BLaER1 treated with 17β-estradiol and CSF1 and Interleukin-3, amounts not matched to agents 10 nM and 100 nM (cell line): ENCODE data around the gene CHST9.
"Not testable (repeated sequence)": the region's sequence is repeated elsewhere in the genome, so short reads cannot be mapped to it uniquely, and the experiment has no call there.

ENCODE experiments used
- H3K27ac ChIP-seq, 11 experiments: shearing (Covaris generic); formaldehyde crosslinking; 2 replicates each; pipeline ENCODE4 v1.8.1; 2022
- H3K27me3 ChIP-seq, 11 experiments: shearing (Covaris generic); formaldehyde crosslinking; 2 replicates each; pipeline ENCODE4 v1.8.1; 2022
- H3K36me3 ChIP-seq, 11 experiments: shearing (Covaris generic); formaldehyde crosslinking; 2 replicates each; pipeline ENCODE4 v1.8.1; 2022
- H3K4me1 ChIP-seq, 10 experiments: shearing (Covaris generic); formaldehyde crosslinking; 2 replicates each; pipeline ENCODE4 v1.8.1; 2022
- H3K4me2 ChIP-seq, 11 experiments: shearing (Covaris generic); formaldehyde crosslinking; 2 replicates each; pipeline ENCODE4 v1.8.1; 2022
- H3K4me3 ChIP-seq, 10 experiments: shearing (Covaris generic); formaldehyde crosslinking; 2 replicates each; pipeline ENCODE4 v1.8.1; 2022
- H3K9ac ChIP-seq, 11 experiments: shearing (Covaris generic); formaldehyde crosslinking; 2 replicates each; pipeline ENCODE4 v1.8.1; 2022
- H3K9me3 ChIP-seq, 11 experiments: shearing (Covaris generic); formaldehyde crosslinking; replicated peaks in 1 of 11; 2 replicates each; pipeline ENCODE4 v1.8.1; 2022
- H4K20me1 ChIP-seq, 11 experiments: shearing (Covaris generic); formaldehyde crosslinking; 2 replicates each; pipeline ENCODE4 v1.8.1; 2022
- Cebpa-rat ChIP-seq, 11 experiments: shearing (Covaris generic); IDR thresholded peaks; 2 replicates each; pipeline ENCODE4 v1.8.1; 2022

The CHST9 gene

GRCh38 chr18:26940744-26941398 lies 244.2 kb downstream of the CHST9 start:
- Histone ChIP-seq H3K9ac (no peak overlapping the region), H3K9me3 (no peaks in the 10 kb centered on the region), H3K27ac (no peak overlapping the region), H3K27me3 (no peaks in the 10 kb centered on the region), H3K4me2 (no peak overlapping the region), H3K4me3 (no peak overlapping the region), H3K4me1 (peaks cover 0 to 11% (median 3%) of the 10 kb centered on the region in 10 experiments; a peak in 9 of 20 replicates), H3K36me3 (no peaks in the 10 kb centered on the region), H4K20me1 (no peaks in the 10 kb centered on the region)
- TF ChIP-seq Cebpa-rat (IDR thresholded peaks at IDR 0.05) = no peak

DNA sequence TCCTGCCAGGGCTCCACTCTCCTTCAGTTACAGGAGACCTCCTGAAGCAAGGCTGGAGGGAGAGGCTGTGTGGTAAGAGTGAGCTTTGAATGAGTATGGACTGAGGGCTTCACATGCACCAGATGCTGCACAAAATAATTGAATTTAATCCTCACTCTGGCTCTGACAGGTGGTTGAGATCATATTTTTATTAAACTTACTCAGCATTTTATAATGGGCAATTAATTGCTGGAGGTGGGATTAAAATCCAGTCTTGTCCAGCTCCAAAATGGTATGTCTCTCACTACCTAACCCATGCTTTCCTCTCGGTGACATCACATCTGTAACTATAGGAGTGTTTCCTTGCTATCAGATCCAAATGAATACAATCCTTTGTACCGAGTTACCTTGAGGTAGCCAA lies 253.4 kb downstream of the CHST9 start:
- no peak overlapping the region for H3K9ac ChIP-seq
- no peaks in the 10 kb centered on the region for H4K20me1 ChIP-seq
- no peak overlapping the region for H3K4me2 ChIP-seq
- H3K27me3 ChIP-seq = no peaks in the 10 kb centered on the region
- H3K36me3 ChIP-seq = no peaks in the 10 kb centered on the region
- no peak for TF ChIP-seq Cebpa-rat (IDR thresholded peaks at IDR 0.05)
- no peak overlapping the region for H3K4me3 ChIP-seq
- H3K4me1 ChIP-seq = no peaks in the 10 kb centered on the region
- no peaks in the 10 kb centered on the region for H3K9me3 ChIP-seq
- H3K27ac ChIP-seq = no peak overlapping the region

DNA sequence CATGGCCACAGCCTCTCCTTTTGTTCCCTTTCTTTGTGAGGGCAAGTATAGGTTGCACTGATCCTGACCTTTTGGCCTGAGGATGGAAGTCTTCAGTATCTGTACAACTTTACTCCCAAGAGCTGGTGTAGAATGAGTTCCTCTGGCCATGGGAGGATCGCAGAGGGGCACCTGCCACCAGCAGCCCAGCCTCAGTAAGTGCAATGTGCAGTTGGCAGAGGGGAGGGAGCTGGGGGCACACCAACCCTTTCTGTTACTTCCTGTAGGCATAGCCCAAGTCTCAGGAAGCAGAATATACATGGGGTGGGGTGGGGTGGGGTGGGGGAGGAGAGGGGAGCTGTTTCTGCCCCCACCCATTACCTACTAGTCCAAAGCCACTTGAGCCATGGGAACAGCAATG lies 254.5 kb downstream of the CHST9 start:
- H3K4me3 ChIP-seq = no peak overlapping the region
- no peaks in the 10 kb centered on the region for H3K9me3 ChIP-seq
- no peaks in the 10 kb centered on the region for H3K4me1 ChIP-seq
- no peaks in the 10 kb centered on the region for H3K27me3 ChIP-seq
- no peaks in the 10 kb centered on the region for H4K20me1 ChIP-seq
- no peak overlapping the region for H3K9ac ChIP-seq
- no peak overlapping the region for H3K4me2 ChIP-seq
- H3K36me3 ChIP-seq = no peaks in the 10 kb centered on the region
- no peak overlapping the region for H3K27ac ChIP-seq
- no peak for TF ChIP-seq Cebpa-rat (IDR thresholded peaks at IDR 0.05)

DNA sequence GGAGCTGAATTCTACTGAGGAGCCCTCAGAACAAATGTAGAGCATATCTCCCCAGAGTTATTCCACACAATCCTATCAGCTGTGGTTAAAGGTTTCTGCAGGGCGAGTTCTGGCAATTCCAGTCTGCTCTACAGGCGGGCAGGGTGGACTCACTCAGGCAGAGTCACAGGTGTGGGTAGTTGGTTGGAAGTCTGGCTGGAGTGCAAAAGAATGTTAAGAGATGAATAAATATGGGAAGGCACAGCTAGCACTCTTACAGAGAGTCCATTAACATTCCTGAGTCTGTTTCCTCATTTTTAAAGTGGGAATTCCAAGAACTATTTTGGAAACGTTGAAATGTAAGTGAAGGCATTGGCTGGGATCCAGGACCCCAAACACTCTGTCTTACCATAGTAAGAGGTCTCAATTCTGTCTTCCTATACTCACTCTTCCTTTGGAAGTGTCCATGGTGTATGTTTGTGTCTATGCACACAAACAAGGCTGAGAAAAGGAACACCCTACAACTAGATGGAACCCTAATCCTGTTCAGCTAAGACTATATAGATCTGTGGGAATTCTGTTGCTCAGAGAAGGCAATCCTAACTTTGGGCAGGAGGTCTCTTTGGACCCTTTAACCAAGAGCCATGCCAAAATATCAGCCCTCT lies 256.3 kb downstream of the CHST9 start:
- TF ChIP-seq Cebpa-rat (IDR thresholded peaks at IDR 0.05) = no peak
- H3K4me1 ChIP-seq = no peaks in the 10 kb centered on the region
- H3K4me3 ChIP-seq = no peak overlapping the region

GRCh38 chr18:26927822-26928221 lies 257.3 kb downstream of the CHST9 start:
- H3K9ac ChIP-seq, H3K27ac ChIP-seq, H3K4me3 ChIP-seq, H3K9me3 ChIP-seq, H4K20me1 ChIP-seq, H3K36me3 ChIP-seq, H3K4me2 ChIP-seq, H3K27me3 ChIP-seq, H3K4me1 ChIP-seq: not testable (repeated sequence)

More for the DNA sequence above, 256.3 kb downstream of the CHST9 start:
- Histone ChIP-seq H3K9ac (no peak overlapping the region), H3K27me3 (no peaks in the 10 kb centered on the region), H4K20me1 (no peaks in the 10 kb centered on the region), H3K36me3 (no peaks in the 10 kb centered on the region), H3K27ac (no peak overlapping the region), H3K4me2 (no peak overlapping the region), H3K9me3 (no peaks in the 10 kb centered on the region)

DNA sequence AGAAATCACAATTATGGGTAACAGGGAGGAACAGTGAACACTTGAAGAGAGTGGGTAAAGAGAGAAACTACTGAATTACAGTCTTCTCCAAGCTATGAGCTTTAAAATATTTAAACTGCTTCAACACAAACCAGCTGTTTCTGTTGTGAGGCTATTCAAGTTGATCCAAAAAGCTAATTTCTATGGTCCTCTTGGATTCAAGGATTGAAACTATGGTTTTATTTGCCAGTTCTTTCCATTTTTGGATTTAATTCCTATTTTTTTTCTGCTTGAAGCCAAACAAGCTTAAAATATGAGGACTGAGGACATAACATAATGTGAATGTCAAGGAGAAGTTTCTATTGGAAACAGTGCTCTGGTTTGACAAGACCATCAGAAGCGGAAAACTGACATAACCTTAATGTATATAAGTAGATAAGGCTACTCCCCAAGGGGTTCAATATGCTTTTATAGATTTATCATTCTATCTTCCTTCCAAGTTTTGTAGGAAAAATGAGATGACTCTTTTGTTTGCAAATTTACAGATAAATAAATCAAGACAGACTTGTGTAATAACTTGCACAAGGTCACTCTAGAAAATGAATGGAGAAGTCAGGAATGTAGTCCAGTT lies 258.9 kb downstream of the CHST9 start:
- Histone ChIP-seq H3K27me3 (no peaks in the 10 kb centered on the region), H3K36me3 (no peaks in the 10 kb centered on the region), H3K27ac (no peak overlapping the region), H3K4me3 (no peak overlapping the region), H4K20me1 (no peaks in the 10 kb centered on the region), H3K4me2 (no peak overlapping the region), H3K9ac (no peak overlapping the region), H3K4me1 (no peaks in the 10 kb centered on the region), H3K9me3 (peaks cover 0 to 4% (median 0%) of the 10 kb centered on the region in 11 experiments; a peak in 1 of 22 replicates)
- TF ChIP-seq Cebpa-rat (IDR thresholded peaks at IDR 0.05) = no peak

DNA sequence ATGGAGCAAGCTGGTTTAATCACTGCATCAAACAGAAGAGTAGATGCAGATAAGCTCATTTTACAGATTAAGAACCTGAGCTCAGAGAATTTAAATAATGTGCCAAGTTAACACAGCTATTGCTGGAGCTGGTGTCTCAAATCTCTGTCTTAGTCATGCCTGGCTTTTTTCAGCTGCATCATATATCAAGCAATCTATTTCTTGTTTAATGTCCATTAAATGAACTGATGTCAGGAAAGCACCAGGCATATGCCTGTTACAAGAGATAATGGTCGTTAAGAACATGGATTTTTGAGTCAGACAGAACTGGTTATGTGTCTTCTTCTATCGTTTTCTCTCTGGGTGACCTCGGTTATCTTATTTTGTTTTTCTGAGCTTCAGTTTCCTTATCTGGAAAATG lies 259.8 kb downstream of the CHST9 start:
- Histone ChIP-seq H3K4me3 (no peak overlapping the region), H3K27ac (no peak overlapping the region), H3K36me3 (no peaks in the 10 kb centered on the region), H3K4me2 (no peak overlapping the region), H3K9ac (no peak overlapping the region), H3K9me3 (peaks cover 0 to 4% (median 0%) of the 10 kb centered on the region in 11 experiments; a peak in 1 of 22 replicates), H3K4me1 (no peaks in the 10 kb centered on the region), H4K20me1 (no peaks in the 10 kb centered on the region), H3K27me3 (no peaks in the 10 kb centered on the region)
- TF ChIP-seq Cebpa-rat (IDR thresholded peaks at IDR 0.05) = no peak

DNA sequence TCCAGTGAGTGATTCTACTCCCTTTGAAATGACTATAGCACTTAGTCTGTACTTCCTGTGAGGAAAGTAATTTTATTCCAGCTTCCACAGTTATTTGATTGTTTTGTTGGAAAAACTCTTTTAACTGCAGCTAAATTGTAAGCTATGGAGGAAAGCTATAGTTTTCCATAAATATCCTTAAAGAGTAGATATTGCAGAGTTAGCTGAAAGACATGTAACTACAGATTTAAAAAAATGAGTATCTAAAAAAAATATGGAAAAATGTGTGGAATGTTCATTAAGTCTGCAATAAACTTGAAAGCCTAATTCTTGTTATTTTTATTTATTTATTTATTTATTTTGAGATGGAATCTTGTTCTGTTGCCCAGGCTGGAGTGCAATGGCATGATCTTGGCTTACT lies 262.8 kb downstream of the CHST9 start:
- Histone ChIP-seq H3K36me3 (no peaks in the 10 kb centered on the region), H3K9me3 (peaks cover 0 to 4% (median 0%) of the 10 kb centered on the region in 11 experiments; a peak in 1 of 22 replicates), H3K4me1 (peaks cover 0 to 8% (median 0%) of the 10 kb centered on the region in 10 experiments; a peak in 6 of 20 replicates), H3K27me3 (no peaks in the 10 kb centered on the region), H3K27ac (no peak overlapping the region), H3K4me3 (no peak overlapping the region), H3K4me2 (no peak overlapping the region), H4K20me1 (no peaks in the 10 kb centered on the region), H3K9ac (no peak overlapping the region)
- no peak for TF ChIP-seq Cebpa-rat (IDR thresholded peaks at IDR 0.05)

GRCh38 chr18:26920644-26921043 lies 264.5 kb downstream of the CHST9 start:
- Histone ChIP-seq H4K20me1 (no peaks in the 10 kb centered on the region), H3K4me1 (peaks cover 0 to 8% (median 0%) of the 10 kb centered on the region in 10 experiments; a peak in 6 of 20 replicates), H3K9ac (no peak overlapping the region), H3K27ac (no peak overlapping the region), H3K4me2 (no peak overlapping the region), H3K36me3 (no peaks in the 10 kb centered on the region), H3K9me3 (peaks cover 0 to 4% (median 0%) of the 10 kb centered on the region in 11 experiments; a peak in 1 of 22 replicates), H3K4me3 (no peak overlapping the region), H3K27me3 (no peaks in the 10 kb centered on the region)
- no peak for TF ChIP-seq Cebpa-rat (IDR thresholded peaks at IDR 0.05)
